Kidney (tissue), 14 donors: ENCODE data around the gene OFD1. TPM values are rescaled to one million over a fixed set of nuclear protein-coding genes. Genes with fewer than 3 reads are reported as not detected.

Experiments
- DNase-seq, 5 donors: peaks; one replicate each; pipeline ENCODE4 v3.0.0-alpha.2; 2013 to 2020
- FAIRE-seq: peaks from 2 replicates; lab custom pipeline; 2012; peaks lifted over from hg19 to GRCh38; lab: Jason Lieb, UNC
- H3K27ac ChIP-seq, 2 donors: one replicate each; pipeline ENCODE4 v1.7.0; 2013; ENCODE audit warnings: low read depth in 2 of 2, low read length in 2 of 2, inconsistent platforms in 1 of 2
- H3K27me3 ChIP-seq: one replicate; pipeline ENCODE4 v1.7.1; 2013; ENCODE audit warnings: low read length, inconsistent platforms; ENCODE audit not compliant: control insufficient read depth, insufficient read depth
- H3K36me3 ChIP-seq, 3 donors: one replicate each; pipeline versions ENCODE4 v1.7.0 to v1.7.1; 2013; ENCODE audit warnings: low read length in 3 of 3, control low read depth in 1 of 3, inconsistent platforms in 1 of 3; ENCODE audit not compliant: insufficient read depth in 3 of 3, control insufficient read depth in 2 of 3
- H3K4me1 ChIP-seq, 3 donors: one replicate each; pipeline versions ENCODE4 v1.7.0 to v1.7.1; 2013; ENCODE audit warnings: low read length in 3 of 3, inconsistent platforms in 1 of 3, low read depth in 1 of 3; ENCODE audit not compliant: control insufficient read depth in 2 of 3, insufficient read depth in 2 of 3
- H3K4me3 ChIP-seq, 3 donors: one replicate each; pipeline versions ENCODE4 v1.7.0 to v1.8.1; 2013; ENCODE audit warnings: low read length in 3 of 3, control low read depth in 1 of 3, inconsistent platforms in 1 of 3
- H3K9ac ChIP-seq, 3 donors: one replicate each; pipeline versions ENCODE4 v1.7.0 to v1.7.1; 2013; ENCODE audit warnings: low read length in 3 of 3, control low read depth in 1 of 3, inconsistent platforms in 1 of 3
- H3K9me3 ChIP-seq, 3 donors: one replicate each; pipeline versions ENCODE4 v1.7.0 to v1.7.1; 2013; ENCODE audit warnings: low read length in 3 of 3, control low read depth in 1 of 3, inconsistent platforms in 1 of 3; ENCODE audit not compliant: control insufficient read depth in 2 of 3, insufficient read depth in 1 of 3
- intact Hi-C: fragments of 100-400 bp; cut with DNase I; formaldehyde crosslinking; loops from one replicate; pipeline ENCODE4 v1.11.1; 2022
- polyA plus RNA-seq: library from polyadenylated mRNA; stranded (reverse); fragments of 350-450 nt; fragmentation: Illumina TruSeq; extraction: RNeasy Lipid Tissue Mini Kit (QIAGEN cat#74804); gene quantifications from one replicate; pipeline ENCODE4 v1.2.3, GENCODE V29; 2014; ENCODE audit warnings: low read depth, low replicate concordance; ENCODE audit not compliant: insufficient read depth
- total RNA-seq: library from RNA; stranded (reverse); fragmentation: NEBNext Ultra II Directional; extraction: Animal tissue kit (Norgen Biotek cat#: 25700); gene quantifications from one replicate; pipeline ENCODE4 v1.2.1, GENCODE V29; 2021
- TF ChIP-seq, protein P1 (sequence below): IDR thresholded peaks from 3 replicates; pipeline ENCODE4 v1.5.1; 2012; ENCODE audit warnings: mild to moderate bottlenecking, moderate library complexity, borderline replicate concordance; ENCODE audit not compliant: insufficient read depth; ENCODE audit errors: extremely low read depth
- donor health status: control.
- donor health status: control.
- donor health status: control.
- donor health status: control.
- donor health status: control.
- donor health status: DM: yes; HTN: yes; CAD: no.
- donor health status: Normal renal cell carcinoma (clear cell type).

Gene OFD1
- total and polyA plus RNA-seq, 2 donors from 2014 or later: 20.6 to 42.0 TPM

DNA sequence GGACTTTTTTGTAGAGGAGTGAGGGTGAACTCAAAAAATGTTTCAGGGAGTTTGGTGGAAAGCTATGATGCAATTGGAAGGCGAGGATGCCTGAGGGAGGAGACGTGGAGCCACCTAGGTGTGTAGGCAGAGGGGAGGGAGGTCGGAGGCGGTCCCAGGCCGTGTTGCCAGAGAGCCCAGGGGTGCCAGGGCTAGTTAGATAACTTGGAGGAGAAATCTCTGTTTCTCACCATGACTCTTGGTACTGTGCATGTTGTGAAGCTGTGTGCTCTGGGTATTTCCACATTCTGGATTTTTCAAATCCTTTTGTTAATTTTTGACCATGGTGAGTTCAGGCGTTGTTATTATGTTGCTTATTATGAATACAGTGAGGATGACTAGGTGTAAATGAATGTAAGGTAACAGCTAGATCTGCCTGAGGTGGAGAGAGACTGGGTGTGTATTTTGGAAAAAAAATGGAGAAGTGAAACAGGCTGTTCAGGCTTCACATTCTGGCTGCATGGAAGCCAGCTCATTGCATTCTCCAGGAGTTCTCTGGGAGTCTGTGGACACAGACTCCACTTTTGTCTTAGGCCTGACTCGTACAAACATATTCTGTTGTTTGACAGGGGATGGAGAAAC lies 41.1 kb upstream of the OFD1 start:
- no peaks in the 10 kb centered on the region for H3K36me3 ChIP-seq
- peak overlapping the region in 1 of 2 donors; percentile 47 for H3K27ac ChIP-seq
- intact Hi-C loops: no loop called here
- DNase-seq (no peak), FAIRE-seq (no peak)
- H3K27me3 ChIP-seq: peaks cover 31% of the 10 kb centered on the region
- no peak overlapping the region for H3K4me3 ChIP-seq
- TF ChIP-seq, protein P1, sequence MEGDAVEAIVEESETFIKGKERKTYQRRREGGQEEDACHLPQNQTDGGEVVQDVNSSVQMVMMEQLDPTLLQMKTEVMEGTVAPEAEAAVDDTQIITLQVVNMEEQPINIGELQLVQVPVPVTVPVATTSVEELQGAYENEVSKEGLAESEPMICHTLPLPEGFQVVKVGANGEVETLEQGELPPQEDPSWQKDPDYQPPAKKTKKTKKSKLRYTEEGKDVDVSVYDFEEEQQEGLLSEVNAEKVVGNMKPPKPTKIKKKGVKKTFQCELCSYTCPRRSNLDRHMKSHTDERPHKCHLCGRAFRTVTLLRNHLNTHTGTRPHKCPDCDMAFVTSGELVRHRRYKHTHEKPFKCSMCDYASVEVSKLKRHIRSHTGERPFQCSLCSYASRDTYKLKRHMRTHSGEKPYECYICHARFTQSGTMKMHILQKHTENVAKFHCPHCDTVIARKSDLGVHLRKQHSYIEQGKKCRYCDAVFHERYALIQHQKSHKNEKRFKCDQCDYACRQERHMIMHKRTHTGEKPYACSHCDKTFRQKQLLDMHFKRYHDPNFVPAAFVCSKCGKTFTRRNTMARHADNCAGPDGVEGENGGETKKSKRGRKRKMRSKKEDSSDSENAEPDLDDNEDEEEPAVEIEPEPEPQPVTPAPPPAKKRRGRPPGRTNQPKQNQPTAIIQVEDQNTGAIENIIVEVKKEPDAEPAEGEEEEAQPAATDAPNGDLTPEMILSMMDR: no peak
- no peak overlapping the region for H3K9ac ChIP-seq
- H3K9me3 ChIP-seq: no peaks in the 10 kb centered on the region
- peaks cover 0 to 18% (median 11%) of the 10 kb centered on the region in 3 donors for H3K4me1 ChIP-seq

DNA sequence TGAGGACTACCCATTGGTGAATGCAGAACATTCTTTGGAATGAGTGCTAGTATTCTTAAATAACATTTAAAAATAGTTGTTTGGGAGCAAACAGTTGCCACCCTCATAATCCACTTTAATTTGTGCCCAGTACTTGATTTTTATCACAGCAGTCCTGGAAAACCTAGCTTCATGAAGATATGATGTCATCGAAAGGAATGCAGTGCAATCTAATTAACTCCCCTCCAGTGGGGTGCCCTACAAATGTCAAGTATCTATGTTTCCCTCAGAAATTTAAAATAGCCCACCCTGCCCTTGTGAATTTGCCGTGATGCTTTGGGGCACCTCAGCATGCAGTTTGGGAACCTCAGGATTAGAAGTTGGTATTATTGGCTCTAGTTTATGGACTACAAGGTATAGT lies 40.2 kb upstream of the OFD1 start:
- Histone ChIP-seq H3K27me3 (peaks cover 27% of the 10 kb centered on the region), H3K27ac (no peak overlapping the region), H3K4me3 (no peak overlapping the region), H3K4me1 (peaks cover 0 to 18% (median 11%) of the 10 kb centered on the region in 3 donors), H3K9me3 (no peaks in the 10 kb centered on the region), H3K36me3 (no peaks in the 10 kb centered on the region), H3K9ac (no peak overlapping the region)
- FAIRE-seq (no peak), DNase-seq (no peak)
- intact Hi-C loops: no loop called here
- TF ChIP-seq, protein P1: no peak

DNA sequence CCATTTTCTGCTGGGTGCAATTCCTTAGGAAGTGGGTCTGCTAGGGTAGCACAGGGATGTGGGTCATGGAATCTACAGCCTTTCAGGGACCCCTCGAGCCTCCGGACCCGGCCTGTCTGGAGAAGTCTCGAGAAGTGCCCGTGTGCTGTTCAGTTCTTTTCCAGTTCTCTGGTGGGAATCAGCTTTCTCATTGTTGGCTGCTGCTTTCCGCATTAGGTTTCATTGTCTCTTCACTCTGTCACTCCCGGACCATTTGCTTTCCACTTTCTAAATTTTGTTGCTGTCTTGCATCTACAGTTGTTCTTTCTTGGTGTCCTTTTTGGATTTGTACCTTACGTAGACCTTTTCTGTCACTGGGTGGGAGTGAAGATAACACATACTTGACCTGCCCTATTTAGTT lies 39.6 kb upstream of the OFD1 start:
- Histone ChIP-seq H3K9me3 (no peaks in the 10 kb centered on the region), H3K9ac (no peak overlapping the region), H3K4me1 (peaks cover 0 to 18% (median 11%) of the 10 kb centered on the region in 3 donors), H3K27me3 (peaks cover 23% of the 10 kb centered on the region), H3K36me3 (no peaks in the 10 kb centered on the region), H3K27ac (no peak overlapping the region), H3K4me3 (no peak overlapping the region)
- intact Hi-C loops: no loop called here
- TF ChIP-seq, protein P1: no peak
- FAIRE-seq: no peak
- DNase-seq: no peak
